ENCODE data around the gene UGT1A3. TPM values are rescaled to one million over a fixed set of nuclear protein-coding genes. Genes with fewer than 3 reads are reported as not detected.

Gene UGT1A3
- total and polyA plus RNA-seq, 4 donors = 7.0 to 61.6 (median 18.2) TPM; not detected in 1

GRCh38 chr2:233689031-233689430 is 39.8 kb upstream of the UGT1A3 start:
- TF ChIP-seq HNF4G (IDR thresholded peaks at IDR 0.05) = no peak
- TF ChIP-seq SP1 (IDR thresholded peaks at IDR 0.05) = no peak
- no peak for TF ChIP-seq MAX (IDR thresholded peaks at IDR 0.05)
- no peak for TF ChIP-seq GABPA (IDR thresholded peaks at IDR 0.05 in 1 of 2, conservative IDR thresholded peaks at IDR 0.05 in 1 of 2)
- TF ChIP-seq YY1 (IDR thresholded peaks at IDR 0.05) = no peak
- no peak for TF ChIP-seq HNF4A (conservative IDR thresholded peaks at IDR 0.05)
- no peak for TF ChIP-seq RXRA (IDR thresholded peaks at IDR 0.05)
- no peak for TF ChIP-seq JUND (IDR thresholded peaks at IDR 0.05)
- TF ChIP-seq FOXA1 (IDR thresholded peaks at IDR 0.05) = no peak
- no peak for TF ChIP-seq FOXA2 (IDR thresholded peaks at IDR 0.05)
- TF ChIP-seq TAF1 (conservative IDR thresholded peaks at IDR 0.05) = no peak
- TF ChIP-seq ZBTB33 (IDR thresholded peaks at IDR 0.05) = no peak
- no peak for TF ChIP-seq RAD21 (IDR thresholded peaks at IDR 0.05)
- no peak for TF ChIP-seq REST (IDR thresholded peaks at IDR 0.05)
- TF ChIP-seq CTCF (IDR thresholded peaks at IDR 0.05; ENCODE audit: low read depth, low read length, missing input control) = no peak
- TF ChIP-seq ATF3 (IDR thresholded peaks at IDR 0.05) = no peak
- no peak for TF ChIP-seq NR2F2 (IDR thresholded peaks at IDR 0.05)
- no peak for TF ChIP-seq EGR1 (IDR thresholded peaks at IDR 0.05; ENCODE audit: low read depth in 2 of 2)
- H3K4me1 ChIP-seq (ENCODE audit: control insufficient read depth in 4 of 4, insufficient read depth in 4 of 4, low read length in 3 of 4) = peaks cover 0 to 25% (median 17%) of the 10 kb centered on the region in 4 donors
- H3K36me3 ChIP-seq (ENCODE audit: control insufficient read depth in 4 of 4, insufficient read depth in 3 of 4, low read depth in 1 of 4, low read length in 3 of 4) = no peaks in the 10 kb centered on the region
- no peak for DNase-seq (ENCODE audit: low spot score)
- no peak overlapping the region for H3K27ac ChIP-seq (ENCODE audit: low read depth in 1 of 2, low read length in 2 of 2)
- no peaks in the 10 kb centered on the region for H3K27me3 ChIP-seq (ENCODE audit: control insufficient read depth in 4 of 4, insufficient read depth in 4 of 4, low read length in 3 of 4)
- H3K9ac ChIP-seq (ENCODE audit: low read depth in 1 of 2, low read length in 2 of 2) = no peak overlapping the region
- H3K9me3 ChIP-seq (ENCODE audit: control insufficient read depth in 4 of 4, low read length in 3 of 4) = no peaks in the 10 kb centered on the region
- no peak overlapping the region for H3K4me3 ChIP-seq (ENCODE audit: low read depth in 1 of 3, low read length in 3 of 3)

Data from liver (tissue), 9 donors.